Fibroblast of skin of right quadriceps (primary cell): ENCODE data around the gene GOLGA2.

Experiments
- DNase-seq: peaks from one replicate; pipeline ENCODE4 v3.0.0-alpha.2; 2013

The GOLGA2 gene

DNA sequence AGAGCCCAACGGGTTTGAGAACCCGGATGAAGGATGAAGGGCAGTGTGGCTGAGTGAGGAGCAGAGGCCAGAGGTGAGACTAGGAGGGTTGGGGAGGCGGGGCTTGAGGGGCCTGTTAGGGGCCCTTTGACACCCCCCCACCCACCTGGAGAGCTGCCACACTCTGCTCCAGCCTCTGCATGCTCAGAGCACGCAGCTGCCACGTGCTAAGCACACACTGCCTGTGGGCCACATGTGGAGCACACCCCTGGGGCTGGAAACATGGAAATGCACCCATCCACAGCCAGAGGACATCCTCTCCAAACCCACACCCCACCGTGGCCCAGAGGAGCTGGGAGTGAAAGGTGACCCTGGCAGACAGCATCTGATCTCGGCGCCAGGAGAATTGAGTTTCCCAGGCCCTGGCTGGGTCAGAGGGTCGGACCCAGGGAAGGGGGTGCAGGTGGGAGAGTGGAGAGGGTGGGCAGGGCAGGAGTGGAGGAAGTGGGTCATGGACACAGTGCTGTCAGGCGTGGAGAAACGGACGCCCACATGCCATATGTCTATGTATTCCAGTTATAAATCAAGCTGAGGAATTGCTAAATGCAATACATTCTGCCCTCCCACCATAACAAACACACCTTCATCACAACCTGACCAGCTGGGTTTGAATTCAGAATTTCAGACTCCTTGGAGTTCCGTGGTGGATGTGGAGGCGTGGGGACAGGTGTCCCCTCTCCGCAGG lies 66.7 kb downstream of the GOLGA2 start:
- no peak for DNase-seq

DNA sequence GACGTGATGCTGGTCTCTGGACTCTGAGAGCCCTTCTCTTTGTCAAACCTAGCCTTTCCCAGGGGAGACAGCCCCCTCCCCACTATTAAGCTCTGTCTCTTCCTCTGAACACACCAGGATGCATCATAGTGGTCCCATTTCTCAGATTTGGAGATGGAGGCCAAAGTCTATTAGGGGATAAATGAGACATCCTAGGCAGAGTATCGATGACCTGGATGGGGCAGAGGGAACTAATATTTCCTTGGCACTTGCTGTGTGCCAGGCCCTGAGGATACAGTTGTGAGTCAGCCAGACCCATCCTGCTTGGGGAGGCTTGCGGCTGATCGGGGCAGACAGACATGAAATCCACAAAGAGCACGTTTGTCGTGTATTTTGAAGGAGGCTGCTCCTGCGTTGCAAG lies 67.4 kb downstream of the GOLGA2 start:
- no peak for DNase-seq

- DNase-seq = no peak
Measured at GRCh38 chr9:128206916-128207910, 68.6 kb downstream of the GOLGA2 start.

- no peak for DNase-seq
Measured at GRCh38 chr9:128206484-128206883, 69.3 kb downstream of the GOLGA2 start.
